ENCODE data around the gene PERCC1. TPM values are rescaled to one million over a fixed set of nuclear protein-coding genes. Genes with fewer than 3 reads are reported as not detected.

The PERCC1 gene
- polyA plus RNA-seq, 2 donors = not detected

Other genes with a start within 250 kb of the PERCC1 start
- under 1 TPM; 0.10 to 0.15 TPM for gene TPSG1, start 205.8 kb upstream of the PERCC1 start, polyA plus RNA-seq
- gene TPSB2, start 200.9 kb upstream of the PERCC1 start, polyA plus RNA-seq = 10 to 100 TPM in 1 of 2 donors, 1 to 10 TPM in 1; 5.7 to 37.8 TPM
- 10 to 100 TPM in 1 of 2 donors, 1 to 10 TPM in 1; 2.8 to 33.0 TPM for gene TPSAB1, start 190.4 kb upstream of the PERCC1 start, polyA plus RNA-seq
- gene TPSD1, start 175.0 kb upstream of the PERCC1 start, polyA plus RNA-seq = 1 to 10 TPM in 1 of 2 donors, under 1 TPM in 1; 0.83 to 1.5 TPM
- 10 to 100 TPM; 35.4 to 56.9 TPM for gene UBE2I, start 121.4 kb upstream of the PERCC1 start, polyA plus RNA-seq
- gene BAIAP3, start 97.4 kb upstream of the PERCC1 start, polyA plus RNA-seq = 1 to 10 TPM; 1.2 to 2.7 TPM
- gene TSR3, start 79.2 kb upstream of the PERCC1 start, polyA plus RNA-seq = 10 to 100 TPM; 31.4 to 53.0 TPM
- gene GNPTG, start 79.1 kb upstream of the PERCC1 start, polyA plus RNA-seq = 10 to 100 TPM; 33.6 to 39.1 TPM
- gene UNKL, start 16.4 kb upstream of the PERCC1 start, polyA plus RNA-seq = 1 to 10 TPM; 5.4 to 8.1 TPM
- 10 to 100 TPM; 11.6 to 24.6 TPM for gene UQCC4, start 10.3 kb upstream of the PERCC1 start, polyA plus RNA-seq
- under 1 TPM; 0.44 to 0.98 TPM for gene CCDC154, start 13.5 kb downstream of the PERCC1 start, polyA plus RNA-seq
- gene CLCN7, start 44.0 kb downstream of the PERCC1 start, polyA plus RNA-seq = 10 to 100 TPM; 18.7 to 33.1 TPM
- not detected for gene PTX4, start 57.9 kb downstream of the PERCC1 start, polyA plus RNA-seq
- 10 to 100 TPM; 32.6 to 60.8 TPM for gene TELO2, start 62.3 kb downstream of the PERCC1 start, polyA plus RNA-seq
- gene TMEM204, start 102.6 kb downstream of the PERCC1 start, polyA plus RNA-seq = 1 to 10 TPM; 3.4 to 6.2 TPM
- 1 to 10 TPM; 4.3 to 8.8 TPM for gene IFT140, start 181.0 kb downstream of the PERCC1 start, polyA plus RNA-seq
- 10 to 100 TPM in 1 of 2 donors, 1 to 10 TPM in 1; 4.8 to 10.5 TPM for gene CRAMP1, start 181.3 kb downstream of the PERCC1 start, polyA plus RNA-seq
- gene JPT2, start 247.2 kb downstream of the PERCC1 start, polyA plus RNA-seq = 10 to 100 TPM; 20.5 to 31.0 TPM

Data from esophagus (tissue), 2 donors.